HG02623 (cell line): ENCODE data around the gene IRX4.

Source experiments
- ATAC-seq: cut with Tn5 transposase; IDR thresholded peaks from one replicate; pipeline ENCODE4 v1.9.1; 2021; ENCODE audit warnings: moderate library complexity; ENCODE audit not compliant: unreplicated experiment

The IRX4 gene

DNA sequence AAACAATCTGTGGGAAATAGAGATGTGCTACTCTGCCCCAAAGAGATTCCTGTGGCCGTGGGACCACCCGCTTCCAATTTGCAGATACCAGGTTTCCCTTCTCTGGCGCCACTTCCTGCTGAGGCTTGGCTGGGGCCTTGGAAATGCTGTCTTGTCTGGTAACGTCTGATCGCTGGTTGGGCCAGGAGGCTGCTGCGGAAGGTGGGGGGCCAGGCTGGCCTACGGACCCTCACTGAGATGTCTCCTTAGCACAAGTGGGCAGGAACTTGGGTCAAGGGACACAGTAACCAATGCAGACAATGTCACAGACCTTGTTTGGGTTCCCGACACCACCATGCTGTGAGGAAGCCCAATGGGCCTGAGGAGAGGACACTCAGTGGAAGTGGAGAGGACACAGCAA lies 31.7 kb upstream of the IRX4 start:
- no peak for ATAC-seq

DNA sequence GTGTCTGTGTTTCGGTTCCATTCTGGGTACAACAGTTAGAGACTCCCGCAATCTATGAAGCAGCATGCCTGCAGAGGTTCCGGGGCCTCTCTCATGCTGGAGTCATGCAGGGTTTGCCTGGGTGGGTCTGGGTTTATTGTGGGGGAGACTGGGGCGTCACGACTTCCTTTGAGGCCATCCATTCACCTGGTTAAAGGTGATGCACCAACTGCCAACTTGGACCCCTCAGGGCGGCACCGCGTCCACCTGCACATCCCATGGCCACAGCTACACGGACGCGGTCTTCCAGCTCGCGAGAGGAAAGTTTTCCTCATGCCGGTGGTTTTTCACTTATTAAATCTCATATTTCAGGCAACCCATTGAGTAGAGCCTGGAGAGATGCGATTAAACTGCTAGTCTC lies 30.9 kb upstream of the IRX4 start:
- no peak for ATAC-seq

DNA sequence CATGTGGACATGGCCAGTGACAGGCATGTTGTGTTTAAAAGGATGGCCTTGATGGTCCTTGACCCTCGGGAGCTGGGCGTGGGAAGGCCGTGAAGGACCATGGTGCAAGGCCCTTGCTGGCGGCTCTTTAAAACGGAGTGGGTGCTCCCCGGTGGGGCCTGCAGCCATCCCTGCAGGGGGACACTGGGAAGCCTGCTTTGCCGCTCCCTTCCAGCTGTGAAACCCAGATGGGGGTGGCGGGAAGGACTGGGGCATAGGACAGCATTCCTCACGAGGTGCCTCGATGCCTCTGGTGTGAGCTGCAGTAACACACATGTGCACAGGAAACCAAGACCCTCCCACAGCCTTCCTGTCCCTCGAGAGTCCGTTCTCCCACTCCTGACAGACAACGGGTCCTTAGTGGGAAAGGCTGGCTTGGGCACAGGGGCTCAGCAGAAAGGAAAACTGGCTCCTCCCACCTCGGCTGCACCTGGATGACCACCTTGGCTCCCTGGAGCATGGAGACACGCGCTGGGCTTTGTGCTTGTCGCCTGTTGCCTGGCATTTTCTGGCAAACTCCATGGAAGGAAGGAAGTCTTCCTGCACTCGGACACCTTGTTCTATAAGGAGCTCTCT lies 30.3 kb upstream of the IRX4 start:
- no peak for ATAC-seq

DNA sequence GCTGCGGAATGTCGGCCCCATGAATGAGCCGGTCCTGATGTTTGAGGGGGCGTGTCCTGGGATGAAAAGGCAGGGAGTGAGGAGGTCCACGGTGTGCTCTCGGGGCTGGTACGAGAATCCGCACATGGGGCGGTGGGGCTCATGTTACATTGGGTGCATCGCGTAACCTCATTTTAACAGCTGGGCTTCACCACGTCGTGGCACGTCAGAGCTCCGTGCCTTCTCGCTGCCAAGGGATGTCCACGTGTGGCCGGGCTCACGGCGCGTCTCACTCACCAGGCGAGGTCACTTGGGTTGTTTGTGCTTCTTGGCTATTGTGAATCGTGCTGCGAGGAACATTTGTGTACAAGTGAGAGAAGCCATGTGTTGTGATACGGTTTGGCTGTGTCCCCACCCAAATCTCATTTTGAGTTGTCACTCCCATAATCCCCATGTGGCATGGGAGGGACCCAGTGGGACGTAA lies 29.1 kb upstream of the IRX4 start:
- no peak for ATAC-seq

DNA sequence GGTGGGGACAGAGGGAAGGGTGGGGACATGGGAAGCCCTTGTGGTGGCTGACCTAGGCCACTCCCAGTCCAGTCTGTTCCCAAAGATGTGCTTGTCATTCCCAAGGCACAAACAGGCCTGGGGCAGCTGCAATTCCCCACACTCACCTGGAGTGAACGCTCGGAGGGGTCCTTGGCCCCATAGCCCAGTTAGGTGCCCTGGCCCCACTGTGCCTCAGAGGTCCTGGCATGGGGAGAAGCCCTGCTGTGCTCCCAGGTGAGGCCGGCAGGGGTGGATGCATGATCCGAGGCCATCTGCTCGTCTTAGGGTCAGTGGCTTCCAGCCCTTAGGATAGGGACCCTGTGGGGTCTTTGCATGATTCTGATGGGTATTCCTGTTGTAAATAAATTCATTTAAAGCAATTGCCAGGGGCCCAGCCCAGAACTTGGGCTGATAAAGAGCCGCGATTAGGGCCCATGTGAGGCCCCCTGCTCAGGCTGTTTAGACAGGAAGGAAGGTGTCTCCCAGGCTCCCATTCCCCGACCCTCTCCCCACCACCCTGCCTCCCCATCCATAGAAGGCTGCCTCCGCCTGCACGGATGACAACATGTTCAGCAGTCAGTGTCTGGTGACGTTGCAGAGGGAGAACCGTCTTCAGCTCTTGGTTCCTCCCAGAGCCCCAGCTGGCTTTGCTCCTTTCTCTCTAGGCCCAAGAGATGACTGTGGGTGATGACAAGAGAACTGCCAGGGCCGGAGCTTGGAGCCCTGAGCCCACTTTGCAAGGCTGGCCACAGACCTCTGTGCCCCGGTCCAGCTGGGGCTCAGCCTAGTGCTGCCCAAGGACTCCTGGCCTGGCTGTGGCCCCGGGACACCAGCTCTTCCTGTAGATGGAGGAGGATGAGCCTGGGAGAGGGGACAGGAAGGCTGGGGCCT lies 28.4 kb upstream of the IRX4 start:
- no peak for ATAC-seq

DNA sequence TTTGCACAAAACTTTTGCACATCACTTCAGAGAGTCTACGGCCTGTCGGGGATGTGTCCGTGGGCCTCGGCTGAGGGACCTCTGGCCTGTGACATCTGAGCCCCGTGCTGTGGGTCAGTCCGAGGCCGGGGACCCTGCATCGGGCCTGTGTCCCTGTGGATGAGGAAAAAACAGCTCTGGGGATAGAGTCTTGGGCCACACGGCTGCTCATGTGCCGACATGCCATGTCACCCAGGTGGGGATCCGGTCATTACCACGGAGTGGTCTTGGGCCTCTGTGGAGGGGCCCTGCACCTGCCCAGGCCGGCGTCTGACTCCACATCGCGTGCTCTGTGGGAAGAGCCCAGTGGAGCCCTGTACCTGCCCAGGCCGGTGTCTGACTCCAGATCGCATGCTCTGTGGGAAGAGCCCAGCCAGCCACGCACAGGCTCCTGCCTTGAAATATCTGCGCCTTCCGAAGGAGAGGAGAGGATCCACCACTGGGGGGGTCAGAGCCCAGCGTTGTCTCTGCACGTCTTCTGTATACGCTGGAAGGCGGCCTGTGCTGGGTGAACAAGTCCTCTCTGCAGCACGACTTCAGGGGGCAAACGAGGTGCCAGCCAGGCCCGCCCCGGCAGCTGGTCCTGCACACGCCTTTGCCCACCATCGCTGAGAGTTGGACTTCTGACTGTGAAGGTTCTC lies 27.5 kb upstream of the IRX4 start:
- no peak for ATAC-seq

DNA sequence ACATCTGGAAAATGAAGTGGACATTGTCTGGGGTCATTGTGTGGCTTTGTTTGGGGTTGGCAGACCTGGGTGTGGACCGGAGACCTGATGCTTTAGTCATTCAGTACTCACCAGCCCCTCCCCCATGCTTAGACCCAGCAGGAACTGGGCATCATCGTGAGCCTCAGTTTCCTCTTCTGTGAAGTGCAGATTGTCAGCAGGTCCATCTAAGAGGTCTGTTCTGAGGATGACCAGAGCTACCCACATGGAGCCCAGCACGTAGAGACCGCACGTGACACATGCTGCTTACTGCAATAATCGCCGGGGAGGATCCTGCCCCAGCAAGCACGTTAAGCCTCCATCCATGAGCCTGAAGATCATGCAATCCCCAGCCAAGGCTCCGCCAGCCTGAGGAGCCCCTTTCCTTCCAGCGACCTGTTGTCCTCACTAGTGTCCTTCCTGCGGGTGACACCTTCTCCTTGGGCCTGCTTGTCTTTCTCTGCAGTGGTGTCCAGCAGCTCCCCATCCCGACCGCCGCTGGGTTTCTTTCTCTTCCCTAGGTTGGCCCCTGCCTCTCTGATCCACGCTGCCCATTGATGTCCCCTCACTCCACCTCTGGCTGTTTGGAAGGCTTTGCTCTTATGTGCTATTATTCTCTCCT lies 26.7 kb upstream of the IRX4 start:
- ATAC-seq, result no peak

DNA sequence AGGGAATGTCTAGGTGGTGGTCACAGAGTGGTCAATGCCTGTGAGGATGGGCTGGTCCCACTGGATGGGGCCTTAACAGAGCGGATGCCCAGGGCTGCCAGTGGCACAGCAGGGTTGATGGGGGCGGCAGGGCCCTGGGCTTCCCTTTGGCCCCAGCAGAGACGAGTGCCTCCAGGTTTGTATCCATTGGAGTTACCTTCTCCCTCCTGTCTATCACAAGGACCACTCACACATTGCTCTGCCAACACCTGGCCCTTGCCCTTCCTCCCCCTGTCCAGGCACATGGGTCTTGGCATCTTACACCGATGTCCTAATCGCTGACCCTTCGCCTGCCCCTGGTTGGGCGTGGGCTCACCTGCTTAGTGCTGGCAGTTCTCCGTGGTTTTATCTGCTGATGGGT lies 26.2 kb upstream of the IRX4 start:
- ATAC-seq, result no peak

DNA sequence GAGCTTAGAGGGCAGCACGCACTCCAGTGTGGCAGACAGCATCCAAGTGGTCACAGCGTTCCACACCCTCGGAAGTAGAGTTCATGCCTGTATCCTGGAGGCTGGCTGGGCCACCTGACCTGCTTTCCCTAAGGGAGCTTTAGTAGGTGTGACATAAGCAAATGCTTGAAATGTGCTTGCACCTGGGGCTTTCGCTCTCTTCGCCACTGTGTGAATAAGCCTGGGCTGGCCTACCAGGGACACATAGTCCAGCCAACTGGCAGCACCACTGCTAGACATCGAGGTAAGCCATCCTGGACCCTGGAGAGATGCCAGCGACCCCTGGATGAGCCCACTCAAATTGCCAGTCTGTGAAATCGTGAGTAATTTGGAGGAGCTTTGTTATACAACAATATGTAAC lies 24.9 kb upstream of the IRX4 start:
- ATAC-seq, result no peak

DNA sequence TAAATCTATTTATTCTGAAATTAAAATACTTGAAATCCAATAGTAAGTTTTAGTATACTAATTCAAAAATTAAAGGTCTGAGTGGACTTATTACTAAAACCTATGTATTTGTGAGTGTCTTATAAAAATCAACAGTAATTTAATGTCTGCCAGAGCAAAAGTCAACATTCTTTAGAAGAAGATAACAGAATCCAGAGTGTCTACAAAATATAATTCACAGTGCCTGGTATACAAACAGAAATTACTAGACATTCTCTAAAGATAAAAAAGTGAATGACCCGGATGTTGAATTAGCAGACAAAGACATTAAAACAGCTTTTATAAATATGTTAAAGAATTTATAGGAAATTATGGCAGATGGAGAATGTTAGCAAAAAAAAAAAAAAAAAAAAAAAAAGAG lies 22.4 kb upstream of the IRX4 start:
- no peak for ATAC-seq

DNA sequence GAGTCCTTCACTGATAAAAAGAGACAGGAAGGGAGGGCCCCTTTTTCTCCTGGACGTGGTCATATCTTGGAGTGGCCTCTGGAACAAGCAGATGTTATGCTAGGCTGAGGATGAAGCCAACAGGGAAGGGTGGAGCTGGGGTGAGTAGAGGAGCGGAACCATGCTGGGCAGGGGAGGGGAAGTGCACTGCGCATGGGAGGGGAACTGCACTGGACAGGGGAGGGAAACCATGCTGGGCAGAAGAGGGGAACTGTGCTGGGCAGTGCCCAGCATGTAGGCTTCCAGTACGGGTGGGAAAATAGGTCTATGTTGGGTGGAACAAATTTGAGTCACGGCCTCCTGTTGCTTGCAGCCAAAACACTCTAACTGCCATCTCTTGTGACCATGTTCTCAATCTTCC lies 19.3 kb upstream of the IRX4 start:
- no peak for ATAC-seq

DNA sequence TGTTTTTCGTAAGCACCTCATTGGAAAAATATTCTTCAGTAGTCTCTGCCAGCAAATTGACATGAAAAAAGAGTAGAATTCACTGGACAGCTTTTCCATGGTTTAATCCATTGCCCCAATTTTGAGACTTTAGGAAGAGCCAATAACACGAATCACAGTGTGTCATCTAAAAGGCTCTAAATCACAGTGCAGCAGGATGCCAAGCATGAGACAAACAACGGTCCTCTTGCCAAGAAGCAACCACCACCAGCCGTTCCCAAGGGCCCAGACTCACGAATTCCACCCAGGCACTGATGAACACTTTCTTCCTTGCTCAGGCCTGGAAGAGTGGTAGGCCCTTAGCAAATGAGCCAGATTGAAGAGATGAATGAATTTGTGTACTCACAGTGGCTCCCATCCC lies 18.3 kb upstream of the IRX4 start:
- no peak for ATAC-seq

DNA sequence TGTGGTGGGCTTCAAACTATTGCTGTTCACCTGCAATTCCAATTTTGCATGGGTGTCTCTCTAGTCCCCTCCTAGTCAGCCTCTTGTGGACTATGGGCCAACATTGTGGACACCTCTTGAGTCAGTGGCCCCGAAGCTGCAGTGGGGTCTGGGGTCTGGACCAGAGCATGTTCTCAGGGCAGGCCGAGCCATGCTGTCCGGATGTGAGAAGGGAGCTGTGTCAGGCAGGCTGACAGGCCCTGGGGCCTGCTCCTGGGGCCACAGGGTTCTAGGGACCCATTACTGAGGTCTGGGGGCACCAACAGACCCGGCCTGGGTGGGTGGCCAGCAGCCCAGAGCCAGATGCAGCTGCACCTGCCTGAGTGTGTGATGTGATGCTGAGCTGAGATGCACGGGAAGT lies 16.5 kb upstream of the IRX4 start:
- ATAC-seq, result no peak

DNA sequence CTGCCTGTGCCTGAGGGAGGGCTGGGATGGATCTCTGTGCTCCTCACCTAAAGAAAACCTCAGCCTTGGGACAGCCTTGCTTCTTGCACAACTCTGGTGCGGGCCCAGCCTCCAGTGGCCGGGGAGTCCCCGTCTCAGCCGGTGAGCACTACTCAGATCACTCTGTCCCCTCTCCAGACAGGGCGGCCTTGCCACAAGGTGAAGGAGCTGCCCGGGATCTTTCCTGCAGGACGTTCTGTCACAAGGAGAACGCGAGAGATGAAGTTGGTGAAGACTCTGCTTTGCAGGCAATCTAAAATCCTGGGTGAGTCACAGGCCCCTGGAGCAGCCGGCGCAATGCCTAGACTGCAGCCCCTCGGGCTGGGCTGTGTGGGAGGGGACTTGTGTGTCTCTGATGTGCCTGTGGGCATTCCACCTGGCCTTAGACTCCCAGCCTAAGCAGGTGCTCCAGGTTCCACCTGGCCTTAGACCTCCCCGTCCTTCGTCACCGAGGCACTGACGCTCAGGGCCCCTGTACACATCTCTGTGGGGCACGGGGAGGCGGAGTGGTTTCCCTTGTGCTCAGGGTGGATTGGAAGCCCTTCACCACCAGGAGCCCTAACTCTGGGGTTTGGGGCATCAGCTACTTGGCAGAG lies 15.2 kb upstream of the IRX4 start:
- no peak for ATAC-seq

DNA sequence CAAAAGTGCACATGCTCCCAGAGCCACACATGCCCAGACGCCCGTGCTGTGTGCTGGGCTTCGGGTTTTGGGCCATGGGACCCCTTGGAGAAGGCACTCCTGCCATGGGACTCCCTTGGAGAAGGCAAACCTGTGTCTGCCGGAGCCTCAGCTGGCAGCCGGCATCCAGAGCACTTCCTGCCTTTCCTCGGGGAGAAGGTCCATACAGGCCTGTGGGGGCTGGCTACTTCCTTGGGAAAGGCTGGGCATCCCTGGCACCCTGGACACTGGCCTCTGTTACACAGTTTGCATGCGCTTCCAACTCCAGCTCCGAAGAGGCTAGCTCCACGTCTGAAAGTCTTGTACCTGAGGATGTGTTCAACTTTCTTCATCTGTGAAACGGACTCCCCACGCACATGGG lies 14.7 kb upstream of the IRX4 start:
- no peak for ATAC-seq

DNA sequence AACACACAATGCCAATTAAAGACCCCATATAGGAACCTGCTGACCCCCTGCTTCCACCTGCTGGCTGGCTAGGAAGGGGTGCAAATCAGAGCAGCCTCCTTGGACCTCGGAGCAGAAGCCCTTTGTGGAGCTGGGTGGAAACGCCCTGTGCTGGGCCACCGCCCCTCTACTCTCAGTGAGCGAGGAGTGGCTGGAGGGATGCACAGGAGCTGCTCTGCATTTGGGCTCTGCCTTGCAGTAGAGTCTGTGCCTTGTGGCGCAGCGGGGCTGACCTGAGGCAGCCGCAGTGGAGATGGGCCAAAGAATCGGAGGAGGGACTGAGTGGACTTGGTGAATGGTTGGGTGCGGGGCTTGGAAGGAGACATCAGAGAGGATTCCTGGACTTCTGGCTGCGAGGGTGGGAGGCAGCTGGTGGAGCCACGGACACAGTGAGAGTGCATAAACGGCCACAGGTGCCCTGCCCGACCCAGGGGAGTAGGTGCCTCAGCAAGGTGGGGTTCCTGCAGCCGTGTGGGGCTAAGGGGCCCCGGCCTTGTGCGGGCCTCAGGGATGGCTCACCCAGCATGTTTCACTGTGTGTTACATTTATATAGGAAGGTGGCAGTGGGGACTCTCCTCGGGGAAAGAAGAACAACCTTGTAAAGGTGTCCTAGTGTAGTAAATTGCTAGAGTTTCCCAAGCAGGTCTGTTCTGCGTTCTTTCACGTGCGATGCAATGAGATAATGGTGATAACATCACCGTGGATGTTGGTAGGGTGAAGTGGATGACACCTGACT lies 14.1 kb upstream of the IRX4 start:
- no peak for ATAC-seq

DNA sequence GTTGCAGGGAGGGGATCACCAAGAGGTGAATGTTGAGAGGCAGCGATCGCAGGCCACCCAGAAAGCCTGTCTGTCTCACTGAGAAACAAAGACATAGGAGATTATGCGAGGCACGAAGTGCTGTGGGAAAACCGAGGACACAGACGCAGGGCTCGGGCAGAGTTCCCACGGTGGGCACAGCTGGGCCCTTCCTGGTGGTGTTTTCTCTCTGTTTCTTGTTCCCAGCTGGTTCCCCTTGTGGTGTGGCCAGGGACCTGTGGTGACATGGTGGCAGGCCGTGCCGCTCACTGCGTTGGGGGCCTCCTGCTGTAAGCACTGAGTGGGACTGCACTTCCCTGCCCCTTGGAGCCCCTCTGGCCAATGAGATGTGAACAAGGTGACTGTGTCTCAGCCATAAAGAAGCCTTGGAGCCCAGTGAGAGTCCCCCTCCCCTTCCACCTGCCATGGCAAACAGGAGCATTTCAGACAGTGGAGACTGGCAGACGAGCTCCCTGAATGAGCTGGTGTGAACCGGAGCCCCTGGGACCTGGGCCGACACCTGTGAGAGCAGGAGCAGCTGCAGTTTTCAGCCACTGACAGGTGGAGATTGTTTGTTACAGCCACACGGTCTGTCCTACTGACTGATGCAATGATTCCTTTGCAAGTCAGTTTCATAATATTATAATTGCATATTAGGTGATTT lies 13.2 kb upstream of the IRX4 start:
- no peak for ATAC-seq

DNA sequence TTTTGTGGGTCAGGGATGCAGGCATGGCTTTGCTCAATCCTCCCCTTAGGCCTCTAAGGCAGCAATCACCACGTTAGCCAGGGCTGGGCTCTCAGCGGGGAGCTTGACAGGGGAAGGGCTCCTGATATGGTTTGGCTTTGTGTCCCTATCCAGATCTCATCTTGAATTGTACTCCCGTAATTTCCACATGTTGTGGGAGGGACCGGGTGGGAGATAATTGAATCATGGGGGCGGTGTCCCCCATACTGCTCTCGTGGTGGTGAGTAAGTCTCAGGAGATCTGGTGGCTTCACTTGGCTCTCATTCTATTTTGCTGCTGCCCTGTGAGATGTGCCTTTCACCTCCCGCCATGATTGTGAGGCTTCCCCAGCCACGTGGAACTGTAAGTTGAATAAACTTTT lies 11.5 kb upstream of the IRX4 start:
- ATAC-seq, result no peak

DNA sequence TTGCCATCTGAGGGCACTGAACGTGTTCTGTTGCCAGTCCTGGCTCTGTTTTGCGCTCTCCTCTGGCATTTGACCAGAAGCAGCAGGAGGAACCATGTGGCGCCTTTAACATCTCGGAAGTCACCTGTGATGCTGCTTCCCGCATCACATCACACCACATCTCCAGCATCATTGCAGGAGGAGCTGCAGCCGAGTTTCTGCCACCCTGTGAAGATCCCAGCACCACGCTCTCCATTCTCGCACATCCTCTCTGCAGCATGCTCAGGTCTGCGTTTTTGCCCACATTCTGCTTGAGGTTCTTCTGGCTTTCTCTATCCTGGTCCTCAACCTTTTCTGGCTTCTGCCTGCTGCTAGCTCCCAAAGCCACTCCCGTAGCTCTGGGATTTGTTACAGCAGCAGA lies 11.0 kb upstream of the IRX4 start:
- no peak for ATAC-seq
